ENCODE results near the gene GRAP2.

DNA sequence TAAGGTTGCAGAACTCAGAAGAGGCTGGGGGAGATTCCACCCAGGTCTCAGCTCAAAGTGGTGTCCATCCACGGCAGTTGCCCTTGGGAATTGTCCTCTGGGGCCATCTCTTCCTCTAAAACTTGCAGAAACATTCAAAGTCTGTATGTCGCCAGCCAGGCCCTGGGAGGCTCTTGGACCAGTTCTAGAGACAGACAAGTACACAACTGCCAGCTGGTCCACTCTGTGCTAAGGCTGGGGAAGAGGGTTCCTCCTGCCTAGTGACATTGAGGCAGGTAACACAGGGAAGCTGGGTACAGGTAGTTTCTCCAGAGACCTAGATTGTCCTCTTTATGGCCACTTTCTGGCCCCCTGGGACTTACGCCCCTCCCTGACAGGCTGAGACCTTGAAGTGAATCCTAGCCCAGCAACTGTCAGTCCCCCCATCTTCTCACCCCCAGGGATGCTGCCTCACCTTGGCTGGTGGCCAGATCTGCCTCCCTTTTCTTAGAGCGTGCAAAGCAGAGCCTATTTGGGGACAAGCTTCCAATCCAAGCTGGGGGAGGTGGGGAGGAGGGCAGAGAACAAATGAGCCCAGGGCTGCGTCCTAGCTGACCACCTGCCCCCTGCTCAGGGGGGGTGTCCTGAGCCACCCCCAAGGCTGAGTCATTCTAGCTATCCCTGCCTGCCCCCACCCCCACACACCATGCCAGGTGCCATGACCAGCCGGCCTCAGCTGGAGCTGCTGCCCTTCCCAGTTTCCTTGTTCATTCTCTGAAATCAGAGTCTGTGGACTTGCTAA is 102.2 kb downstream of the GRAP2 start:
- TF ChIP-seq, protein P1, sequence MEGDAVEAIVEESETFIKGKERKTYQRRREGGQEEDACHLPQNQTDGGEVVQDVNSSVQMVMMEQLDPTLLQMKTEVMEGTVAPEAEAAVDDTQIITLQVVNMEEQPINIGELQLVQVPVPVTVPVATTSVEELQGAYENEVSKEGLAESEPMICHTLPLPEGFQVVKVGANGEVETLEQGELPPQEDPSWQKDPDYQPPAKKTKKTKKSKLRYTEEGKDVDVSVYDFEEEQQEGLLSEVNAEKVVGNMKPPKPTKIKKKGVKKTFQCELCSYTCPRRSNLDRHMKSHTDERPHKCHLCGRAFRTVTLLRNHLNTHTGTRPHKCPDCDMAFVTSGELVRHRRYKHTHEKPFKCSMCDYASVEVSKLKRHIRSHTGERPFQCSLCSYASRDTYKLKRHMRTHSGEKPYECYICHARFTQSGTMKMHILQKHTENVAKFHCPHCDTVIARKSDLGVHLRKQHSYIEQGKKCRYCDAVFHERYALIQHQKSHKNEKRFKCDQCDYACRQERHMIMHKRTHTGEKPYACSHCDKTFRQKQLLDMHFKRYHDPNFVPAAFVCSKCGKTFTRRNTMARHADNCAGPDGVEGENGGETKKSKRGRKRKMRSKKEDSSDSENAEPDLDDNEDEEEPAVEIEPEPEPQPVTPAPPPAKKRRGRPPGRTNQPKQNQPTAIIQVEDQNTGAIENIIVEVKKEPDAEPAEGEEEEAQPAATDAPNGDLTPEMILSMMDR (IDR thresholded peaks at IDR 0.05): no peak
- TF ChIP-seq, protein P2, sequence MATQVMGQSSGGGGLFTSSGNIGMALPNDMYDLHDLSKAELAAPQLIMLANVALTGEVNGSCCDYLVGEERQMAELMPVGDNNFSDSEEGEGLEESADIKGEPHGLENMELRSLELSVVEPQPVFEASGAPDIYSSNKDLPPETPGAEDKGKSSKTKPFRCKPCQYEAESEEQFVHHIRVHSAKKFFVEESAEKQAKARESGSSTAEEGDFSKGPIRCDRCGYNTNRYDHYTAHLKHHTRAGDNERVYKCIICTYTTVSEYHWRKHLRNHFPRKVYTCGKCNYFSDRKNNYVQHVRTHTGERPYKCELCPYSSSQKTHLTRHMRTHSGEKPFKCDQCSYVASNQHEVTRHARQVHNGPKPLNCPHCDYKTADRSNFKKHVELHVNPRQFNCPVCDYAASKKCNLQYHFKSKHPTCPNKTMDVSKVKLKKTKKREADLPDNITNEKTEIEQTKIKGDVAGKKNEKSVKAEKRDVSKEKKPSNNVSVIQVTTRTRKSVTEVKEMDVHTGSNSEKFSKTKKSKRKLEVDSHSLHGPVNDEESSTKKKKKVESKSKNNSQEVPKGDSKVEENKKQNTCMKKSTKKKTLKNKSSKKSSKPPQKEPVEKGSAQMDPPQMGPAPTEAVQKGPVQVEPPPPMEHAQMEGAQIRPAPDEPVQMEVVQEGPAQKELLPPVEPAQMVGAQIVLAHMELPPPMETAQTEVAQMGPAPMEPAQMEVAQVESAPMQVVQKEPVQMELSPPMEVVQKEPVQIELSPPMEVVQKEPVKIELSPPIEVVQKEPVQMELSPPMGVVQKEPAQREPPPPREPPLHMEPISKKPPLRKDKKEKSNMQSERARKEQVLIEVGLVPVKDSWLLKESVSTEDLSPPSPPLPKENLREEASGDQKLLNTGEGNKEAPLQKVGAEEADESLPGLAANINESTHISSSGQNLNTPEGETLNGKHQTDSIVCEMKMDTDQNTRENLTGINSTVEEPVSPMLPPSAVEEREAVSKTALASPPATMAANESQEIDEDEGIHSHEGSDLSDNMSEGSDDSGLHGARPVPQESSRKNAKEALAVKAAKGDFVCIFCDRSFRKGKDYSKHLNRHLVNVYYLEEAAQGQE (IDR thresholded peaks at IDR 0.05; ENCODE audit: insufficient read depth in 1 of 2, low read depth in 2 of 2, low read length in 1 of 2): no peak

All from Panc1 (cell line).